Right lung (tissue), 10 donors: ENCODE measurements around the gene RAPH1. TPM values are rescaled to one million over a fixed set of nuclear protein-coding genes. Genes with fewer than 3 reads are reported as not detected.

Source experiments
- DNase-seq, 2 donors: peaks; one replicate each; pipeline ENCODE4 v3.0.0-alpha.2; 2013
- long read RNA-seq, 8 donors: transcript quantifications; one replicate each; lab custom pipeline, GENCODE V29; 2026
- polyA plus RNA-seq, 5 donors: library from polyadenylated mRNA; unstranded; fragments of 120-200 nt; gene quantifications; one replicate each; pipeline versions ENCODE4 v1.2.1 to v1.2.3, GENCODE V29; 2013; ENCODE audit warnings: inconsistent platforms in 1 of 5, low replicate concordance in 1 of 5; ENCODE audit not compliant: insufficient read length in 5 of 5, insufficient read depth in 1 of 5

Gene RAPH1
- polyA plus RNA-seq, result 10 to 100 TPM; 18.4 to 25.2 (median 23.9) TPM
- long read RNA-seq, donor 1, full-length matches to known transcripts, result 1 of 1 reads
- long read RNA-seq, donor 1, partial matches to known transcripts, result 0 of 1 reads
- long read RNA-seq, donor 1, other reads (novel, unspliced or antisense), result 0 of 1 reads
- long read RNA-seq, donor 2, full-length matches to known transcripts, result 3 of 3 reads
- long read RNA-seq, donor 2, partial matches to known transcripts, result 0 of 3 reads
- long read RNA-seq, donor 2, other reads (novel, unspliced or antisense), result 0 of 3 reads
- long read RNA-seq, donor 3, partial matches to known transcripts, result 84 of 84 reads
- long read RNA-seq, donor 3, other reads (novel, unspliced or antisense), result 0 of 84 reads
- long read RNA-seq, donor 4, result 0 reads
- long read RNA-seq, donor 5, full-length matches to known transcripts, result 1 of 1 reads
- long read RNA-seq, donor 5, partial matches to known transcripts, result 0 of 1 reads
- long read RNA-seq, donor 5, other reads (novel, unspliced or antisense), result 0 of 1 reads
- long read RNA-seq, donor 6, result 0 reads
- long read RNA-seq, donor 7, full-length matches to known transcripts, result 2 of 80 reads
- long read RNA-seq, donor 7, partial matches to known transcripts, result 78 of 80 reads
- long read RNA-seq, donor 7, other reads (novel, unspliced or antisense), result 0 of 80 reads
- long read RNA-seq, donor 8, partial matches to known transcripts, result 44 of 44 reads
- long read RNA-seq, donor 8, other reads (novel, unspliced or antisense), result 0 of 44 reads

- peak; percentile 85 for DNase-seq
Measured at GRCh38 chr2:203535078-203535783, at the start of gene RAPH1. RAPH1 (minus strand) TSS chr2:203535301; CDS start chr2:203495353, 39,948 bp downstream.

- no peak for DNase-seq
Measured at GRCh38 chr2:203584784-203585183, 49.7 kb upstream of the RAPH1 start.

GRCh38 chr2:203583701-203584100, 48.6 kb upstream of the RAPH1 start:
- no peak for DNase-seq

- DNase-seq, result no peak
Measured at GRCh38 chr2:203583084-203583695, 48.1 kb upstream of the RAPH1 start.

GRCh38 chr2:203582468-203582867, 47.4 kb upstream of the RAPH1 start:
- DNase-seq, result peak; percentile 45 to 47

GRCh38 chr2:203580844-203581243, 45.7 kb upstream of the RAPH1 start:
- DNase-seq, result no peak

GRCh38 chr2:203579730-203580129, 44.6 kb upstream of the RAPH1 start:
- DNase-seq, result no peak

GRCh38 chr2:203578759-203579643, 43.9 kb upstream of the RAPH1 start:
- peak in 1 of 2 donors; percentile 40 for DNase-seq

GRCh38 chr2:203574824-203575223, 39.7 kb upstream of the RAPH1 start:
- no peak for DNase-seq

- DNase-seq, result no peak
Measured at GRCh38 chr2:203572316-203572715, 37.2 kb upstream of the RAPH1 start.

- no peak for DNase-seq
Measured at GRCh38 chr2:203569677-203570316, 34.7 kb upstream of the RAPH1 start.

- no peak for DNase-seq
Measured at GRCh38 chr2:203567691-203568090, 32.6 kb upstream of the RAPH1 start.

- DNase-seq, result no peak
Measured at GRCh38 chr2:203566161-203566560, 31.1 kb upstream of the RAPH1 start.

- no peak for DNase-seq
Measured at GRCh38 chr2:203565076-203565475, 30.0 kb upstream of the RAPH1 start.

GRCh38 chr2:203562268-203562667, 27.2 kb upstream of the RAPH1 start:
- DNase-seq, result peak; percentile 89 to 91

GRCh38 chr2:203559641-203560040, 24.5 kb upstream of the RAPH1 start:
- no peak for DNase-seq

GRCh38 chr2:203553784-203554183, 18.7 kb upstream of the RAPH1 start:
- no peak for DNase-seq

- no peak for DNase-seq
Measured at GRCh38 chr2:203551778-203552177, 16.7 kb upstream of the RAPH1 start.

- DNase-seq, result no peak
Measured at GRCh38 chr2:203550266-203550665, 15.2 kb upstream of the RAPH1 start.

GRCh38 chr2:203549406-203549805, 14.3 kb upstream of the RAPH1 start:
- no peak for DNase-seq
